Measurements from ENCODE around the gene COL6A1.

The COL6A1 gene

DNA sequence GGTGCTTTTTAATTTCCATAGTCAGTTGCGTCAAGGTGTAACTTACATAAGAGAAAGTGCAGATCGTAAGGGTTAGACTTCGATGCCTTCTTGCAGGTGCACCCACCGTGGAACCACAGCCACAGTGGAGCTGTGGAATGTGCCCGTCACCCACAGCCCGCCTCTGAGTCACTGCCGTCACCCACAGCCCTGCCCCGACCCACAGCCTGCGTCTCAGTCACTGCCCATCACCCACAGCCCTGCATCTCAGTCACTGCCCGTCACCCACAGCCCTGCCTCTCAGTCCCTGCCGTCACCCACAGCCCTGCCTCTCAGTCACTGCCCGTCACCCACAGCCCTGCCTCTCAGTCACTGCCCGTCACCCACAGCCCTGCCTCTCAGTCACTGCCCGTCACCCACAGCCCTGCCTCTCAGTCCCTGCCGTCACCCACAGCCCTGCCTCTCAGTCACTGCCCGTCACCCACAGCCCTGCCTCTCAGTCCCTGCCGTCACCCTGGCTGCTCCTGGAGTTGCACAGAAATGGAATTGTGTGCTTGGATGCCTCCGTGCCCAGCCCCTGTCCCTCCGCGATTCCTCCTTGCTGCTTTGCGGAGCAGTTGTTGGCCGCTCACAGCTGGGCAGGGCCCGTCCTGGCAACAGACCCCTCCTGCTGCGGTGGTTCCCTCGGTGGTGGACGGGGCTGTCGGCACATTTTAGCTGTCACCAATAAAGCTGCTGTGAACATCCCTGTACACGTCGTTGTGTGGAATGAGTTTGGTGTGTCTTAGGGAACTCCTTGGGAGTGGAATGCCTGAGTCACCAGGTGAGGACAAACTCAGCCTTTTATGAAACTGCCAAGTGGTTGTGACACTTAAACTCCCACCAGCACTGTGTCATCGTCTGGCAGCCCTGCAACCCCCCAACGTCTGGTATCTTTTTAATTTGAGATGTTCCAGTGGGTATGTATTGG, 71.4 kb downstream of the COL6A1 start:
- DNase-seq, result no peak

DNA sequence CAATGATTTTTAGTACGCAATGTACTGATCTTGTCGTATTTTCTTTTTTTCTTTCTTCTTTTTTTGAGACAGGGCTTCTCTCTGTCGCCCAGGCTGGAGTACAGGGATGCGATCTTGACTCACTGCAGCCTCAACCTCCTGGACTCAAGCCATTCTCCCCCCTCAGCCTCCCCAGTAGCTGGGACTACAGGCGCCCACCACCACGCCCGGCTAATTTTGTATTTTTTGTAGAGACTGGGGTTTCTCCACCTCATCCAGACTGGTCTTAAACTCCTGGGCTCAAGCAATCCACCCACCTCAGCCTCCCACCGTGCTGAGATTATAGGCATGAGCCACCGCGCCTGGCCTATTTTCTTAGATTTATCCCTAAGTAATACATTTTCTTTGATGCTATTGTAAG, 72.5 kb downstream of the COL6A1 start:
- DNase-seq, result no peak

DNA sequence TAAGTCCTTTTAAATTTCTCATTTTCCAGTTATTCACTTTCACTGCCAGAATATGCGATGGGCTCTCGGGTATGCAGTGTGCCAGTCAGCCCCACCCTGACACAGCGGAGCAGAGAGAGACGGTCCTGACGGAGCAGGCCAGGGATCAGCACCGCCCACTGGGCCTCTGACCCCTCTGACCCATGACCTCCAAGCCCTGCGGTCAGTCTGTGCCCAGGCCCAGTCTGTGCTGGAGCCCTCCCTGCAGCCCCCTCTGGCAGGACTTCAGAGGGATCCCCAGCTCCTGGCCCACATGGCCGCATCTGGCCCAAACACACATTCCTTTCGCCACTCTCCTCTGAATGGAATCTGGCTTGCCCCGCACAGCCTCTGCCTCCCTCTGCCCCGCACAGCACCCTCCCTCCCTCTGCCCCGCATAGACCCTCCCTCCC, 72.9 kb downstream of the COL6A1 start:
- DNase-seq, result no peak

Measured in T-helper 9 cell (primary cell).